Gastrocnemius medialis (tissue), 4 donors: ENCODE results near the gene TCEA2. TPM values are rescaled to one million over a fixed set of nuclear protein-coding genes. Genes with fewer than 3 reads are reported as not detected.
A peak's percentile ranks its signal among the peaks of the same experiment; 100 is the strongest.

Experiments
- ATAC-seq, 2 donors: fragments of 150-250 bp; one replicate each; pipeline ENCODE4 v1.9.1; 2016
- DNase-seq, 2 donors: peaks; one replicate each; pipeline ENCODE4 v3.0.0-alpha.2; 2019
- H3K27ac ChIP-seq, 4 donors: fragments of 200-600 bp; sonication (generic); 1 replicate in 1 of 4; 2 replicates in 3 of 4; pipeline ENCODE4 v1.5.1; 2016 to 2018; ENCODE audit warnings: mild to moderate bottlenecking in 2 of 4, moderate library complexity in 1 of 4
- H3K27me3 ChIP-seq, 3 donors: fragments of 200-600 bp; sonication (generic) in 2 of 3; 1 replicate in 1 of 3; 2 replicates in 2 of 3; pipeline versions ENCODE4 v1.5.1 to v1.6.0; 2016 to 2019; ENCODE audit warnings: mild to moderate bottlenecking in 1 of 3, moderate library complexity in 1 of 3
- H3K36me3 ChIP-seq, 2 donors: fragments of 200-600 bp; sonication (generic) in 1 of 2; one replicate each; pipeline ENCODE4 v1.5.1; 2017 to 2018
- H3K4me1 ChIP-seq, 2 donors: fragments of 200-600 bp; sonication (generic) in 1 of 2; one replicate each; pipeline ENCODE4 v1.5.1; 2016 to 2017; ENCODE audit warnings: mild to moderate bottlenecking in 2 of 2
- H3K4me3 ChIP-seq, 4 donors: fragments of 200-600 bp; sonication (generic) in 3 of 4; 1 replicate in 1 of 4; 2 replicates in 3 of 4; pipeline ENCODE4 v1.5.1; 2016 to 2019; ENCODE audit warnings: mild to moderate bottlenecking in 2 of 4
- H3K9me3 ChIP-seq, 3 donors: fragments of 200-600 bp; sonication (generic) in 2 of 3; 1 replicate in 1 of 3; 2 replicates in 2 of 3; pipeline ENCODE4 v1.5.1; 2016 to 2019
- POLR2A ChIP-seq, 2 donors: fragments of 450-650 bp; IDR thresholded peaks; one replicate each; pipeline ENCODE4 v1.6.1; 2017; ENCODE audit warnings: antibody characterized with exemption in 2 of 2, mild to moderate bottlenecking in 2 of 2, moderate library complexity in 2 of 2
- in situ Hi-C, 4 donors: fragments of 200-750 bp; cut with MboI; loops; one replicate each; pipeline versions ENCODE4 v1.15.0 to v1.8.0; 2017; ENCODE audit warnings: low sequenced_read_pairs in 4 of 4
- intact Hi-C: fragments of 100-400 bp; cut with DNase I; formaldehyde crosslinking; loops from one replicate; pipeline ENCODE4 v1.15.1; 2023; ENCODE audit warnings: low total_unique reads
- total RNA-seq, 4 donors: library from RNA; depleted of rRNA; stranded (reverse); fragments of >200 nt; gene quantifications; one replicate each; pipeline versions ENCODE4 v1.1.0 to v1.2.3, GENCODE V29; 2016
- TF ChIP-seq, protein P1 (sequence below), 5 experiments: fragments of 450-650 bp in 3 of 5; fragments of 200-600 bp in 2 of 5; sonication (generic) in 2 of 5; IDR thresholded peaks in 4 of 5; conservative IDR thresholded peaks in 1 of 5; 1 replicate in 4 of 5; 2 replicates in 1 of 5; pipeline ENCODE4 v1.5.1; 2016 to 2019; ENCODE audit warnings: antibody characterized with exemption in 5 of 5, mild to moderate bottlenecking in 3 of 5, moderate library complexity in 3 of 5

Gene TCEA2
- total RNA-seq, 4 donors from 2014 or later = 8.4 to 21.0 (median 8.8) TPM

GRCh38 chr20:64041040-64041780 lies 21.8 kb upstream of the TCEA2 start:
- TF ChIP-seq, protein P1, sequence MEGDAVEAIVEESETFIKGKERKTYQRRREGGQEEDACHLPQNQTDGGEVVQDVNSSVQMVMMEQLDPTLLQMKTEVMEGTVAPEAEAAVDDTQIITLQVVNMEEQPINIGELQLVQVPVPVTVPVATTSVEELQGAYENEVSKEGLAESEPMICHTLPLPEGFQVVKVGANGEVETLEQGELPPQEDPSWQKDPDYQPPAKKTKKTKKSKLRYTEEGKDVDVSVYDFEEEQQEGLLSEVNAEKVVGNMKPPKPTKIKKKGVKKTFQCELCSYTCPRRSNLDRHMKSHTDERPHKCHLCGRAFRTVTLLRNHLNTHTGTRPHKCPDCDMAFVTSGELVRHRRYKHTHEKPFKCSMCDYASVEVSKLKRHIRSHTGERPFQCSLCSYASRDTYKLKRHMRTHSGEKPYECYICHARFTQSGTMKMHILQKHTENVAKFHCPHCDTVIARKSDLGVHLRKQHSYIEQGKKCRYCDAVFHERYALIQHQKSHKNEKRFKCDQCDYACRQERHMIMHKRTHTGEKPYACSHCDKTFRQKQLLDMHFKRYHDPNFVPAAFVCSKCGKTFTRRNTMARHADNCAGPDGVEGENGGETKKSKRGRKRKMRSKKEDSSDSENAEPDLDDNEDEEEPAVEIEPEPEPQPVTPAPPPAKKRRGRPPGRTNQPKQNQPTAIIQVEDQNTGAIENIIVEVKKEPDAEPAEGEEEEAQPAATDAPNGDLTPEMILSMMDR (IDR thresholded peaks at IDR 0.05 in 4 of 5, conservative IDR thresholded peaks at IDR 0.05 in 1 of 5) = no peak
- DNase-seq = no peak

DNA sequence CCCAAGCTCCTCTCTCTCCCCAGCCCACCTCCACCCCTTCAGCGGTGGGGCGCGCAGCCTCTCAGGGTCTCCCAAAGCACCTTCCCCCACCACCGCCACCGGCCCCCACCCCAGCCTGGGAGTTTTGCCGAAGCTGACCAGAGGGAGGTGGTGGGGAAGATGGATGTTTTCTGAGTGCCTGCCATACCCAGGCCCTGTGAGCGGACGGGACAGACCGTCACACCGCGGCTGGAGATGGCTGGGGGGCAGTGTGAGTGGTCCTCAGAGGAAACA lies 21.3 kb upstream of the TCEA2 start:
- Histone ChIP-seq H3K27me3 (peaks cover 55 to 78% (median 67%) of the 10 kb centered on the region in 3 donors), H3K27ac (peak overlapping the region; percentile 54 to 76 (median 64)), H3K36me3 (no peaks in the 10 kb centered on the region), H3K4me3 (peak overlapping the region in 2 of 4 donors; percentile 35 to 37), H3K9me3 (no peaks in the 10 kb centered on the region), H3K4me1 (peaks cover 3 to 21% of the 10 kb centered on the region in 2 donors)
- TF ChIP-seq, protein P1 (IDR thresholded peaks at IDR 0.05 in 4 of 5, conservative IDR thresholded peaks at IDR 0.05 in 1 of 5) = no peak
- TF ChIP-seq POLR2A (IDR thresholded peaks at IDR 0.05) = no peak
- intact Hi-C loops = no loop called here
- DNase-seq (no peak), ATAC-seq (no peak)
- in situ Hi-C loops = no loop called here

More at GRCh38 chr20:64041040-64041780, 21.8 kb upstream of the TCEA2 start:
- H3K4me1 ChIP-seq = peaks cover 3 to 21% of the 10 kb centered on the region in 2 donors
- peak overlapping the region; percentile 54 to 76 (median 64) for H3K27ac ChIP-seq
- no peaks in the 10 kb centered on the region for H3K9me3 ChIP-seq
- no peaks in the 10 kb centered on the region for H3K36me3 ChIP-seq
- peak overlapping the region in 2 of 4 donors; percentile 35 to 37 for H3K4me3 ChIP-seq
- in situ Hi-C loops = no loop called here
- H3K27me3 ChIP-seq = peaks cover 55 to 74% (median 63%) of the 10 kb centered on the region in 3 donors
- intact Hi-C loops = no loop called here
- no peak for ATAC-seq

- peaks cover 3 to 21% of the 10 kb centered on the region in 2 donors for H3K4me1 ChIP-seq
- peak overlapping the region; percentile 29 to 49 (median 36) for H3K4me3 ChIP-seq
- DNase-seq (no peak), ATAC-seq (no peak)
- intact Hi-C loops (no loop called here), in situ Hi-C loops (no loop called here)
- peaks cover 52 to 73% (median 67%) of the 10 kb centered on the region in 3 donors for H3K27me3 ChIP-seq
- H3K27ac ChIP-seq = peak overlapping the region; percentile 54 to 76 (median 64)
- TF ChIP-seq POLR2A (IDR thresholded peaks at IDR 0.05) = no peak
- TF ChIP-seq, protein P1 (IDR thresholded peaks at IDR 0.05 in 4 of 5, conservative IDR thresholded peaks at IDR 0.05 in 1 of 5) = no peak
- H3K36me3 ChIP-seq = no peaks in the 10 kb centered on the region
- no peaks in the 10 kb centered on the region for H3K9me3 ChIP-seq
Measured at GRCh38 chr20:64042054-64042781, 20.8 kb upstream of the TCEA2 start.

GRCh38 chr20:64043768-64044167 lies 19.2 kb upstream of the TCEA2 start:
- in situ Hi-C loops = no loop called here
- peaks cover 49 to 67% (median 59%) of the 10 kb centered on the region in 3 donors for H3K27me3 ChIP-seq
- TF ChIP-seq, protein P1 (IDR thresholded peaks at IDR 0.05 in 4 of 5, conservative IDR thresholded peaks at IDR 0.05 in 1 of 5) = no peak
- TF ChIP-seq POLR2A (IDR thresholded peaks at IDR 0.05) = no peak
- H3K9me3 ChIP-seq = no peaks in the 10 kb centered on the region
- peak overlapping the region in 2 of 4 donors; percentile 52 to 64 for H3K27ac ChIP-seq
- peaks cover 3 to 19% of the 10 kb centered on the region in 2 donors for H3K4me1 ChIP-seq
- H3K4me3 ChIP-seq = no peak overlapping the region
- H3K36me3 ChIP-seq = no peaks in the 10 kb centered on the region
- ATAC-seq (no peak), DNase-seq (no peak)
- intact Hi-C loops = no loop called here
